HepG2 (cell line): ENCODE results near the gene CMTM1. TPM values are rescaled to one million over a fixed set of nuclear protein-coding genes. Genes with fewer than 3 reads are reported as not detected.

Source experiments
- CTCF ChIP-seq: sonication (generic); formaldehyde crosslinking; IDR thresholded peaks from 2 replicates; pipeline ENCODE4 v1.5.0; 2020; ENCODE audit warnings: mild to moderate bottlenecking, missing genetic modification reagents, moderate library complexity
- GABPA ChIP-seq, 2 experiments: IDR thresholded peaks; 2 replicates each; pipeline ENCODE4 v1.6.1; 2011 to 2016; ENCODE audit warnings: low read depth in 2 of 2, low read length in 1 of 2, missing biosample characterization in 1 of 2, missing genetic modification characterization in 1 of 2
- HDAC1 ChIP-seq: sonication (generic); formaldehyde crosslinking; IDR thresholded peaks from 2 replicates; pipeline ENCODE4 v1.5.1; 2020; ENCODE audit warnings: mild to moderate bottlenecking, missing genetic modification reagents
- KAT8 ChIP-seq: IDR thresholded peaks from 2 replicates; pipeline ENCODE4 v1.6.1; 2016; ENCODE audit warnings: missing genetic modification reagents, missing compliant biosample characterization
- NFE2L2 ChIP-seq: fragments of 150-350 bp; IDR thresholded peaks from 2 replicates; pipeline ENCODE4 v1.6.1; 2014; ENCODE audit warnings: low read length
- NFKB2 ChIP-seq: sonication (generic); formaldehyde crosslinking; IDR thresholded peaks from 2 replicates; pipeline ENCODE4 v1.4.0; 2020; ENCODE audit warnings: missing genetic modification reagents, borderline replicate concordance
- SNAI1 ChIP-seq: sonication (generic); formaldehyde crosslinking; IDR thresholded peaks from 2 replicates; pipeline ENCODE4 v1.5.0; 2020; ENCODE audit warnings: mild to moderate bottlenecking, missing genetic modification reagents, borderline replicate concordance
- TP53 ChIP-seq: sonication (generic); formaldehyde crosslinking; conservative IDR thresholded peaks from 2 replicates; pipeline ENCODE4 v1.4.0; 2020; ENCODE audit warnings: missing genetic modification reagents
- ZFAT ChIP-seq: sonication (generic); formaldehyde crosslinking; conservative IDR thresholded peaks from 2 replicates; pipeline ENCODE4 v1.8.1; 2023; ENCODE audit warnings: missing genetic modification reagents, inconsistent platforms
- ZMYM4 ChIP-seq: sonication (generic); formaldehyde crosslinking; IDR thresholded peaks from 2 replicates; pipeline ENCODE4 v1.8.1; 2023; ENCODE audit warnings: mild to moderate bottlenecking, missing genetic modification reagents
- ZNF232 ChIP-seq: sonication (generic); formaldehyde crosslinking; IDR thresholded peaks from 2 replicates; pipeline ENCODE4 v1.4.0; 2020; ENCODE audit warnings: missing genetic modification reagents, borderline replicate concordance
- polyA plus RNA-seq, 8 experiments: library from polyadenylated mRNA; depleted of rRNA in 3 of 8; stranded (reverse) in 7 of 8; unstranded in 1 of 8; fragments of >200 nt; fragmentation: Illumina TruSeq in 4 of 8; extraction: Trizol in 4 of 8; gene quantifications; 2 replicates each; pipeline versions ENCODE4 v1.2.1 to v1.2.3, GENCODE V29; 2011 to 2016; ENCODE audit warnings: low read depth in 4 of 8, missing spikeins in 1 of 8, mixed read lengths in 1 of 8; ENCODE audit not compliant: insufficient read depth in 1 of 8
- total RNA-seq, 5 experiments: library from RNA; depleted of rRNA; stranded (reverse); fragments of >200 nt; fragmentation: Illumina TruSeq; extraction: Trizol; gene quantifications; 2 replicates each; pipeline ENCODE4 v1.2.3, GENCODE V29; 2016; ENCODE audit warnings: low read depth in 1 of 5
- TF ChIP-seq, protein P1 (sequence below): sonication (generic); formaldehyde crosslinking; IDR thresholded peaks from 2 replicates; pipeline ENCODE4; 2020; ENCODE audit warnings: missing genetic modification reagents, mild to moderate bottlenecking, borderline replicate concordance
- TF ChIP-seq, protein P2 (sequence below), 2 experiments: fragments of 450-650 bp in 1 of 2; sonication (generic) in 1 of 2; formaldehyde crosslinking in 1 of 2; IDR thresholded peaks; 2 replicates each; pipeline versions ENCODE4 v1.6.1 to v1.8.0; 2016 to 2022; ENCODE audit warnings: antibody characterized with exemption in 1 of 2, mild to moderate bottlenecking in 1 of 2, missing genetic modification reagents in 1 of 2

Gene CMTM1
- total and polyA plus RNA-seq, 2 of the 13 experiments (the other 11 are each of a cell fraction or from before 2014, with no cell fraction given), result 1.7 to 2.9 TPM

DNA sequence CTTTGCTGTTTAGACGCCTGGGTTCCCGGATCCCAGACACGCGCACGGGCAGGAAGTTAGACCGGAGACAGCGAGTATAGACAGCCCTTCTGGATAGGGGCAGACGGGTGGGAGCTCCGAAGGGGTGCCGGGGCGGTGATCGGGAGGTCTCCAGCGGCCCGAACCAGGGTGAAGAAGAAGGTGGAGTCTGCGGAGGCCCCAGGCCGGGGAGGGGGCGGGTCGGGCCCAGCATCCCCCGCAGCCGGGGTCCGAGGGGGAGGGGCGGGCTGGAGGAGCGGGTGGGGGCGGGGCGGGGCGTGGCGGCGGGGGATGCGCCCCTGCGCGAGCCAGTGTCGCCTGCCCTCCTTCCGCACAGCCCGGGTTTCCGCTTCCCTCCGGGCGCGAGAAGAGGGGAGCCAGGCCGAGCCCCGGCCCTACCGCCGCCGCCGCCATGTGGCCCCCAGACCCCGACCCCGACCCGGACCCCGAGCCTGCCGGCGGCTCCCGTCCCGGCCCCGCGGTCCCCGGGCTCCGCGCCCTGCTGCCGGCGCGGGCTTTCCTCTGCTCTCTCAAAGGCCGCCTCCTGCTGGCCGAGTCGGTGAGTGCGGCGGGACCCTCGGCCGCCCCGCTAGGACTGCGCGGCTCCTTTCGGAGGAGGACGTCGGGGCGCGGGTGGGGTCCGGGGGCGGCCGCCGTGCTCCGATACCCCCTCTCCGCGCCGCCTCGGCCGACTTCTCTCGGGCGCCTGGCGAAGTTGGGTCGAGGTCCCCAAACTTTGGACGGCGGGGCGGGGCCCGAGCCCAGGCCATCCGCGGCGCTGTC, 38.3 kb downstream of the CMTM1 start, which contains the start of gene CMTM3 (continued):
- TF ChIP-seq GABPA (IDR thresholded peaks at IDR 0.05; ENCODE audit: low read depth, low read length) (peak; percentile 53), GABPA (CRISPR knock-in tag; IDR thresholded peaks at IDR 0.05; ENCODE audit: low read depth) (no peak; the same call in 1 of the 2 replicates), NFE2L2 (no peak), SNAI1 (CRISPR knock-in tag) (0 out of 2 replicates have a peak, but pooled peaks have one; percentile 42), CTCF (CRISPR knock-in tag) (peak; percentile 75), ZFAT (0 out of 2 replicates have a peak, but pooled peaks have one; percentile 13), TP53 (CRISPR knock-in tag) (no peak), ZNF232 (CRISPR knock-in tag) (0 out of 2 replicates have a peak, but pooled peaks have one; percentile 23), ZMYM4 (CRISPR knock-in tag) (peak; percentile 35; the same call in 1 of the 2 replicates), HDAC1 (CRISPR knock-in tag) (0 out of 2 replicates have a peak, but pooled peaks have one; percentile 25), KAT8 (peak; percentile 62; the same call in 1 of the 2 replicates), NFKB2 (CRISPR knock-in tag) (0 out of 2 replicates have a peak, but pooled peaks have one; percentile 43)
- TF ChIP-seq, protein P1, sequence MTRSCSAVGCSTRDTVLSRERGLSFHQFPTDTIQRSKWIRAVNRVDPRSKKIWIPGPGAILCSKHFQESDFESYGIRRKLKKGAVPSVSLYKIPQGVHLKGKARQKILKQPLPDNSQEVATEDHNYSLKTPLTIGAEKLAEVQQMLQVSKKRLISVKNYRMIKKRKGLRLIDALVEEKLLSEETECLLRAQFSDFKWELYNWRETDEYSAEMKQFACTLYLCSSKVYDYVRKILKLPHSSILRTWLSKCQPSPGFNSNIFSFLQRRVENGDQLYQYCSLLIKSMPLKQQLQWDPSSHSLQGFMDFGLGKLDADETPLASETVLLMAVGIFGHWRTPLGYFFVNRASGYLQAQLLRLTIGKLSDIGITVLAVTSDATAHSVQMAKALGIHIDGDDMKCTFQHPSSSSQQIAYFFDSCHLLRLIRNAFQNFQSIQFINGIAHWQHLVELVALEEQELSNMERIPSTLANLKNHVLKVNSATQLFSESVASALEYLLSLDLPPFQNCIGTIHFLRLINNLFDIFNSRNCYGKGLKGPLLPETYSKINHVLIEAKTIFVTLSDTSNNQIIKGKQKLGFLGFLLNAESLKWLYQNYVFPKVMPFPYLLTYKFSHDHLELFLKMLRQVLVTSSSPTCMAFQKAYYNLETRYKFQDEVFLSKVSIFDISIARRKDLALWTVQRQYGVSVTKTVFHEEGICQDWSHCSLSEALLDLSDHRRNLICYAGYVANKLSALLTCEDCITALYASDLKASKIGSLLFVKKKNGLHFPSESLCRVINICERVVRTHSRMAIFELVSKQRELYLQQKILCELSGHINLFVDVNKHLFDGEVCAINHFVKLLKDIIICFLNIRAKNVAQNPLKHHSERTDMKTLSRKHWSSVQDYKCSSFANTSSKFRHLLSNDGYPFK (CRISPR knock-in tag), result 0 out of 2 replicates have a peak, but pooled peaks have one; percentile 6
- TF ChIP-seq, protein P2, sequence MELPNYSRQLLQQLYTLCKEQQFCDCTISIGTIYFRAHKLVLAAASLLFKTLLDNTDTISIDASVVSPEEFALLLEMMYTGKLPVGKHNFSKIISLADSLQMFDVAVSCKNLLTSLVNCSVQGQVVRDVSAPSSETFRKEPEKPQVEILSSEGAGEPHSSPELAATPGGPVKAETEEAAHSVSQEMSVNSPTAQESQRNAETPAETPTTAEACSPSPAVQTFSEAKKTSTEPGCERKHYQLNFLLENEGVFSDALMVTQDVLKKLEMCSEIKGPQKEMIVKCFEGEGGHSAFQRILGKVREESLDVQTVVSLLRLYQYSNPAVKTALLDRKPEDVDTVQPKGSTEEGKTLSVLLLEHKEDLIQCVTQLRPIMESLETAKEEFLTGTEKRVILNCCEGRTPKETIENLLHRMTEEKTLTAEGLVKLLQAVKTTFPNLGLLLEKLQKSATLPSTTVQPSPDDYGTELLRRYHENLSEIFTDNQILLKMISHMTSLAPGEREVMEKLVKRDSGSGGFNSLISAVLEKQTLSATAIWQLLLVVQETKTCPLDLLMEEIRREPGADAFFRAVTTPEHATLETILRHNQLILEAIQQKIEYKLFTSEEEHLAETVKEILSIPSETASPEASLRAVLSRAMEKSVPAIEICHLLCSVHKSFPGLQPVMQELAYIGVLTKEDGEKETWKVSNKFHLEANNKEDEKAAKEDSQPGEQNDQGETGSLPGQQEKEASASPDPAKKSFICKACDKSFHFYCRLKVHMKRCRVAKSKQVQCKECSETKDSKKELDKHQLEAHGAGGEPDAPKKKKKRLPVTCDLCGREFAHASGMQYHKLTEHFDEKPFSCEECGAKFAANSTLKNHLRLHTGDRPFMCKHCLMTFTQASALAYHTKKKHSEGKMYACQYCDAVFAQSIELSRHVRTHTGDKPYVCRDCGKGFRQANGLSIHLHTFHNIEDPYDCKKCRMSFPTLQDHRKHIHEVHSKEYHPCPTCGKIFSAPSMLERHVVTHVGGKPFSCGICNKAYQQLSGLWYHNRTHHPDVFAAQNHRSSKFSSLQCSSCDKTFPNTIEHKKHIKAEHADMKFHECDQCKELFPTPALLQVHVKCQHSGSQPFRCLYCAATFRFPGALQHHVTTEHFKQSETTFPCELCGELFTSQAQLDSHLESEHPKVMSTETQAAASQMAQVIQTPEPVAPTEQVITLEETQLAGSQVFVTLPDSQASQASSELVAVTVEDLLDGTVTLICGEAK (IDR thresholded peaks at IDR 0.05), result no peak
- TF ChIP-seq, protein P2 (CRISPR knock-in tag; IDR thresholded peaks at IDR 0.05), result no peak; the same call in 1 of the 2 replicates
